ENCODE data around the gene HDGFL3. TPM values are rescaled to one million over a fixed set of nuclear protein-coding genes. Genes with fewer than 3 reads are reported as not detected.
"Not testable (repeated sequence)": the region's sequence is repeated elsewhere in the genome, so short reads cannot be mapped to it uniquely, and the experiment has no call there.

Gene HDGFL3
- total and polyA plus RNA-seq, 10 of the 15 experiments (the other 5 are each of a cell fraction or from before 2014, with no cell fraction given), result 5.6 to 40.6 (median 15.8) TPM

- TF ChIP-seq ATF2 (IDR thresholded peaks at IDR 0.05; ENCODE audit: low read length), result 0 out of 2 replicates have a peak, but pooled peaks have one; percentile 19
- 0 out of 2 replicates have a peak, but pooled peaks have one; percentile 37 for TF ChIP-seq EED (IDR thresholded peaks at IDR 0.05; ENCODE audit: low read depth)
- TF ChIP-seq IKZF2 (IDR thresholded peaks at IDR 0.05), result peak in 1 of 2 experiments; percentile 9; a peak in 1 of 4 replicates
- TF ChIP-seq MTA2 (IDR thresholded peaks at IDR 0.05; ENCODE audit: low read depth), result no peak
- peak; percentile 74; the same call in 1 of the 2 replicates for TF ChIP-seq SPI1 (IDR thresholded peaks at IDR 0.05; ENCODE audit: borderline replicate concordance, insufficient read depth, low read depth, low read length)
- TF ChIP-seq RUNX3 (IDR thresholded peaks at IDR 0.05; ENCODE audit: low read length), result peak; percentile 36; the same call in 1 of the 2 replicates
- TF ChIP-seq NR2F1 (conservative IDR thresholded peaks at IDR 0.05), result no peak
- no peak for TF ChIP-seq EP300 (IDR thresholded peaks at IDR 0.05; ENCODE audit: borderline replicate concordance in 1 of 2, control insufficient read depth in 1 of 2, low read depth in 2 of 2, low read length in 2 of 2)
- TF ChIP-seq MAX (IDR thresholded peaks at IDR 0.05; ENCODE audit: low read depth, low read length), result no peak
- TF ChIP-seq STAT3 (IDR thresholded peaks at IDR 0.05; ENCODE audit: low read depth, low read length), result no peak
- TF ChIP-seq POLR2AphosphoS5 (IDR thresholded peaks at IDR 0.05; ENCODE audit: low read length), result peak; percentile 44
- TF ChIP-seq ZNF217 (IDR thresholded peaks at IDR 0.05), result no peak
- 0 out of 2 replicates have a peak, but pooled peaks have one; percentile 27 for TF ChIP-seq TCF12 (IDR thresholded peaks at IDR 0.05; ENCODE audit: low read depth, low read length)
Measured at GRCh38 chr15:83092309-83092976, 115.2 kb downstream of the HDGFL3 start (continued).

- H3K79me2 ChIP-seq (ENCODE audit: control insufficient read depth, insufficient read depth, low read length); H3K9ac ChIP-seq (ENCODE audit: control insufficient read depth, insufficient read depth, low read length); H3K27me3 ChIP-seq (replicated peaks in 1 of 2; ENCODE audit: control insufficient read depth in 2 of 2, insufficient read depth in 2 of 2, low read length in 1 of 2); BruUV-seq (replicated peaks); POLR2A ChIA-PET; in situ Hi-C loops (cut with MboI); H3K4me1 ChIP-seq (ENCODE audit: control insufficient read depth, insufficient read depth, low read length); CTCF ChIA-PET; FAIRE-seq; intact Hi-C loops (cut with micrococcal nuclease; ENCODE audit: unreplicated experiment); DNase-seq (ENCODE audit: low read depth, low spot score); H3K36me3 ChIP-seq (ENCODE audit: control insufficient read depth in 2 of 2, insufficient read depth in 2 of 2, low read length in 1 of 2); H4K20me1 ChIP-seq (ENCODE audit: control insufficient read depth, insufficient read depth); H3K9me3 ChIP-seq (replicated peaks; ENCODE audit: control insufficient read depth, insufficient read depth, low read length): not testable (repeated sequence)
- SMC1A ChIA-PET (ENCODE audit: uncharacterized antibody, unreplicated experiment), result interaction anchor here (1.4 kb wide), 1 partner anchor 14 kb away, joined by 4 read pairs; no protein-coding TSS in a partner anchor
- 19% methylated on average over 3 of the region's 3 CpGs for WGBS (ENCODE audit: insufficient coverage, insufficient replicate concordance, low lambda C conversion rate, missing lambda C conversion rate)
- peak overlapping the region; percentile 54; the same call in 1 of the 2 replicates for H3K27ac ChIP-seq (ENCODE audit: control insufficient read depth, insufficient read depth)
- RAD21 ChIA-PET (ENCODE audit: unreplicated experiment), result interaction anchor here (0.7 kb wide), 1 partner anchor 8 kb away, joined by 3 read pairs; no protein-coding TSS in a partner anchor
- peak; percentile 52; the same call in 2 of the 3 replicates for ATAC-seq
- H2AFZ ChIP-seq (ENCODE audit: control insufficient read depth, low read depth, low read length), result peak overlapping the region; percentile 80
- 0 out of 2 replicates have a peak overlapping the region, but pooled peaks have one; percentile 21 for H3K4me2 ChIP-seq (ENCODE audit: control insufficient read depth, insufficient read depth)
- H3K4me3 ChIP-seq, result peak overlapping the region; percentile 1; the same call in 1 of the 2 replicates
Measured at GRCh38 chr15:83091965-83092308, 115.7 kb downstream of the HDGFL3 start.
